Aorta (tissue), 5 donors: ENCODE data around the gene SLC7A9. TPM values are rescaled to one million over a fixed set of nuclear protein-coding genes. Genes with fewer than 3 reads are reported as not detected.
A peak's percentile ranks its signal among the peaks of the same experiment; 100 is the strongest.

Experiments used
- ATAC-seq: fragments of 200-7000 bp; cut with Tn5 transposase; one replicate; pipeline ENCODE4 v1.9.1; 2022; ENCODE audit warnings: moderate library complexity; ENCODE audit not compliant: low FRiP score
- DNase-seq, 2 donors: peaks; one replicate each; pipeline ENCODE4 v3.0.0-alpha.2; 2020
- H3K27ac ChIP-seq, 2 donors: one replicate each; pipeline ENCODE4 v1.5.1; 2013; ENCODE audit warnings: low read length in 2 of 2, mild to moderate bottlenecking in 2 of 2, moderate library complexity in 2 of 2, control low read depth in 1 of 2, inconsistent platforms in 1 of 2, low read depth in 1 of 2
- H3K27me3 ChIP-seq, 2 donors: one replicate each; pipeline ENCODE4 v1.6.1; 2013; ENCODE audit warnings: control low read depth in 1 of 2, low read length in 1 of 2, mild to moderate bottlenecking in 1 of 2, moderate library complexity in 1 of 2; ENCODE audit not compliant: insufficient read depth in 2 of 2, control insufficient read depth in 1 of 2
- H3K36me3 ChIP-seq, 2 donors: one replicate each; pipeline ENCODE4 v1.6.1; 2013; ENCODE audit warnings: control low read depth in 1 of 2, low read length in 1 of 2, mild to moderate bottlenecking in 1 of 2; ENCODE audit not compliant: insufficient read depth in 2 of 2, control insufficient read depth in 1 of 2
- H3K4me1 ChIP-seq, 2 donors: one replicate each; pipeline ENCODE4 v1.6.1; 2013; ENCODE audit warnings: low read length in 2 of 2, control low read depth in 1 of 2, mild to moderate bottlenecking in 1 of 2, moderate library complexity in 1 of 2; ENCODE audit not compliant: insufficient read depth in 2 of 2, control insufficient read depth in 1 of 2
- H3K4me3 ChIP-seq, 2 donors: one replicate each; pipeline ENCODE4 v1.5.1; 2013; ENCODE audit warnings: low read length in 2 of 2, control low read depth in 1 of 2, mild to moderate bottlenecking in 1 of 2
- H3K9me3 ChIP-seq: one replicate; pipeline ENCODE4 v1.6.1; 2013; ENCODE audit warnings: mild to moderate bottlenecking, low read length; ENCODE audit not compliant: control insufficient read depth
- WGBS, 2 donors: extraction: QIAGEN DNeasy Blood & Tissue Kit; methylation state at CpG; one replicate each; pipeline ENCODE4 v1.1.7; 2013; 5-methylcytosine and 5-hydroxymethylcytosine counted together
- intact Hi-C, 2 donors: fragments of 100-400 bp; cut with DNase I; formaldehyde crosslinking; loops; one replicate each; pipeline versions ENCODE4 v1.14.2 to v1.15.0; 2022
- polyA plus RNA-seq, 2 donors: library from polyadenylated mRNA; stranded (reverse); fragments of 200-250 nt; gene quantifications; one replicate each; pipeline ENCODE4 v1.2.3, GENCODE V29; 2013
- total RNA-seq, 2 donors: library from RNA; stranded (reverse); fragmentation: NEBNext Ultra II Directional; extraction: Animal tissue kit (Norgen Biotek cat#: 25700); gene quantifications; one replicate each; pipeline ENCODE4 v1.2.1, GENCODE V29; 2021
- donor health status: healthy with polysubstance abuse.
- donor health status: Bipolar disorder and iron deficiency.
- donor health status: DM: no; HTN: no; CAD: no.
- donor health status: DM: no; HTN: no; CAD: no.
- donor health status: DM: yes; HTN: yes; CAD: no.

The SLC7A9 gene
- total and polyA plus RNA-seq, 4 donors = 0.26 to 8.9 (median 1.1) TPM

GRCh38 chr19:32822916-32823746 lies 46.4 kb downstream of the SLC7A9 start:
- Histone ChIP-seq H3K4me3 (no peak overlapping the region), H3K27ac (no peak overlapping the region), H3K9me3 (no peaks in the 10 kb centered on the region), H3K27me3 (no peaks in the 10 kb centered on the region), H3K36me3 (no peaks in the 10 kb centered on the region), H3K4me1 (no peaks in the 10 kb centered on the region)
- no peak for ATAC-seq
- intact Hi-C loops = no loop called here
- WGBS, 2 donors = 73 to 82% methylated on average over 14 of the region's 14 CpGs
- DNase-seq = no peak

- no peaks in the 10 kb centered on the region for H3K36me3 ChIP-seq
- no peaks in the 10 kb centered on the region for H3K4me1 ChIP-seq
- DNase-seq (no peak), ATAC-seq (no peak)
- no peak overlapping the region for H3K4me3 ChIP-seq
- H3K9me3 ChIP-seq = no peaks in the 10 kb centered on the region
- H3K27ac ChIP-seq = no peak overlapping the region
- H3K27me3 ChIP-seq = no peaks in the 10 kb centered on the region
- intact Hi-C loops = no loop called here
- 52 to 58% methylated on average over 17 of the region's 17 CpGs for WGBS, 2 donors
Measured at GRCh38 chr19:32819419-32820400, 49.9 kb downstream of the SLC7A9 start.

- WGBS, 2 donors = 80 to 86% methylated on average over 8 of the region's 8 CpGs
- ATAC-seq = no peak
- DNase-seq = peak in 1 of 2 donors; percentile 25
Measured at GRCh38 chr19:32818536-32818935, 51.0 kb downstream of the SLC7A9 start.

GRCh38 chr19:32817569-32818476 lies 51.7 kb downstream of the SLC7A9 start:
- Histone ChIP-seq H3K9me3 (no peaks in the 10 kb centered on the region), H3K4me3 (no peak overlapping the region), H3K27ac (no peak overlapping the region), H3K27me3 (no peaks in the 10 kb centered on the region), H3K36me3 (no peaks in the 10 kb centered on the region), H3K4me1 (no peaks in the 10 kb centered on the region)
- intact Hi-C loops = no loop called here
- ATAC-seq (no peak), DNase-seq (peak in 1 of 2 donors; percentile 66)
- WGBS, 2 donors = 79 to 83% methylated on average over 17 of the region's 17 CpGs

More at GRCh38 chr19:32818536-32818935, 51.0 kb downstream of the SLC7A9 start:
- Histone ChIP-seq H3K9me3 (no peaks in the 10 kb centered on the region), H3K4me1 (no peaks in the 10 kb centered on the region), H3K36me3 (no peaks in the 10 kb centered on the region), H3K27ac (no peak overlapping the region), H3K27me3 (no peaks in the 10 kb centered on the region), H3K4me3 (no peak overlapping the region)
- intact Hi-C loops = no loop called here

- ATAC-seq = no peak
- Histone ChIP-seq H3K4me3 (no peak overlapping the region), H3K4me1 (no peaks in the 10 kb centered on the region), H3K27me3 (no peaks in the 10 kb centered on the region), H3K36me3 (no peaks in the 10 kb centered on the region), H3K27ac (no peak overlapping the region), H3K9me3 (no peaks in the 10 kb centered on the region)
- DNase-seq = peak in 1 of 2 donors; percentile 42
- 40 to 46% methylated on average over 7 of the region's 7 CpGs for WGBS, 2 donors
- intact Hi-C loops = no loop called here
Measured at GRCh38 chr19:32816555-32817099, 52.9 kb downstream of the SLC7A9 start.

GRCh38 chr19:32814624-32815023 lies 54.9 kb downstream of the SLC7A9 start:
- no peaks in the 10 kb centered on the region for H3K4me1 ChIP-seq
- DNase-seq = peak in 1 of 2 donors; percentile 37
- H3K9me3 ChIP-seq = no peaks in the 10 kb centered on the region
- no peak overlapping the region for H3K27ac ChIP-seq
- H3K4me3 ChIP-seq = no peak overlapping the region
- ATAC-seq = no peak
- intact Hi-C loops = no loop called here
- H3K36me3 ChIP-seq = no peaks in the 10 kb centered on the region
- no peaks in the 10 kb centered on the region for H3K27me3 ChIP-seq
- WGBS, 2 donors = 63 to 71% methylated on average over 5 to 6 of the region's 6 CpGs

- H3K27me3 ChIP-seq = no peaks in the 10 kb centered on the region
- intact Hi-C loops = no loop called here
- peak in 1 of 2 donors; percentile 51 for DNase-seq
- H3K9me3 ChIP-seq = no peaks in the 10 kb centered on the region
- ATAC-seq = no peak
- H3K27ac ChIP-seq = no peak overlapping the region
- no peaks in the 10 kb centered on the region for H3K4me1 ChIP-seq
- 43 to 52% methylated on average over 13 to 15 of the region's 15 CpGs for WGBS, 2 donors
- H3K36me3 ChIP-seq = no peaks in the 10 kb centered on the region
- H3K4me3 ChIP-seq = no peak overlapping the region
Measured at GRCh38 chr19:32813862-32814425, 55.6 kb downstream of the SLC7A9 start.
